Esophagus squamous epithelium (tissue), 5 donors: ENCODE results near the gene NIPA2. TPM values are rescaled to one million over a fixed set of nuclear protein-coding genes. Genes with fewer than 3 reads are reported as not detected.

Experiments
- DNase-seq: peaks from one replicate; lab custom pipeline; 2025; lab: John Stamatoyannopoulos, UW
- H3K27ac ChIP-seq, 4 donors: fragments of 200-600 bp; sonication (generic); one replicate each; pipeline ENCODE4 v1.5.1; 2016 to 2019; ENCODE audit warnings: mild to moderate bottlenecking in 1 of 4
- H3K27me3 ChIP-seq, 4 donors: fragments of 200-600 bp; sonication (generic); 1 replicate in 3 of 4; 2 replicates in 1 of 4; pipeline versions ENCODE4 v1.5.1 to v1.6.0; 2017 to 2021; ENCODE audit warnings: antibody characterized with exemption in 1 of 4
- H3K36me3 ChIP-seq, 3 donors: fragments of 200-600 bp; sonication (generic); one replicate each; pipeline ENCODE4 v1.5.1; 2016 to 2019
- H3K4me1 ChIP-seq, 3 donors: fragments of 200-600 bp; sonication (generic); one replicate each; pipeline ENCODE4 v1.5.1; 2017 to 2019
- H3K4me3 ChIP-seq, 4 donors: fragments of 200-600 bp; sonication (generic); 1 replicate in 3 of 4; 2 replicates in 1 of 4; pipeline ENCODE4 v1.5.1; 2016 to 2019; ENCODE audit warnings: mild to moderate bottlenecking in 2 of 4, moderate library complexity in 1 of 4
- H3K9me3 ChIP-seq, 3 donors: fragments of 200-600 bp; sonication (generic); one replicate each; pipeline ENCODE4 v1.5.1; 2016 to 2019
- CTCF ChIP-seq, 6 experiments: fragments of 450-650 bp in 4 of 6; fragments of 200-600 bp in 2 of 6; sonication (generic) in 2 of 6; IDR thresholded peaks; one replicate each; pipeline ENCODE4 v1.5.1; 2016 to 2019; ENCODE audit warnings: antibody characterized with exemption in 6 of 6, mild to moderate bottlenecking in 4 of 6, moderate library complexity in 4 of 6
- POLR2A ChIP-seq, 4 donors: fragments of 450-650 bp; IDR thresholded peaks; one replicate each; pipeline ENCODE4 v1.6.1; 2017; ENCODE audit warnings: antibody characterized with exemption in 4 of 4, mild to moderate bottlenecking in 4 of 4, moderate library complexity in 3 of 4
- WGBS, 2 donors: methylation state at CpG; one replicate each; pipeline ENCODE4 v1.1.5; 2018; 5-methylcytosine and 5-hydroxymethylcytosine counted together
- intact Hi-C: fragments of 100-400 bp; cut with DNase I; formaldehyde crosslinking; loops from one replicate; pipeline ENCODE4 v1.15.0; 2022
- total RNA-seq, 4 donors: library from RNA; depleted of rRNA; stranded (reverse); fragments of >200 nt; gene quantifications; one replicate each; pipeline ENCODE4 v1.1.0, GENCODE V29; 2016
- donor health status: DM: yes; HTN: yes; CAD: no.

Gene NIPA2
- total RNA-seq, 4 donors from 2014 or later: 32.3 to 68.0 (median 55.1) TPM

- Histone ChIP-seq H3K27ac (no peak overlapping the region), H3K27me3 (no peaks in the 10 kb centered on the region), H3K36me3 (peaks cover 0 to 34% (median 0%) of the 10 kb centered on the region in 3 donors), H3K4me3 (no peak overlapping the region), H3K4me1 (no peaks in the 10 kb centered on the region), H3K9me3 (no peaks in the 10 kb centered on the region)
- TF ChIP-seq CTCF (IDR thresholded peaks at IDR 0.05) (no peak), POLR2A (IDR thresholded peaks at IDR 0.05) (no peak)
- no peak for DNase-seq
- 87 to 88% methylated on average over 3 of the region's 3 CpGs for WGBS, 2 donors
- intact Hi-C loops: no loop called here
Measured at GRCh38 chr15:22813844-22814243, 24.6 kb upstream of the NIPA2 start.

GRCh38 chr15:22815766-22816165 lies 22.7 kb upstream of the NIPA2 start:
- no peaks in the 10 kb centered on the region for H3K4me1 ChIP-seq
- intact Hi-C loops: no loop called here
- no peak for DNase-seq
- TF ChIP-seq CTCF (IDR thresholded peaks at IDR 0.05): no peak
- TF ChIP-seq POLR2A (IDR thresholded peaks at IDR 0.05): no peak
- peaks cover 0 to 48% (median 0%) of the 10 kb centered on the region in 3 donors for H3K36me3 ChIP-seq
- H3K27me3 ChIP-seq: no peaks in the 10 kb centered on the region
- no peaks in the 10 kb centered on the region for H3K9me3 ChIP-seq
- WGBS, 2 donors: 93 to 100% methylated on average over 1 of the region's 1 CpG
- no peak overlapping the region for H3K27ac ChIP-seq
- no peak overlapping the region for H3K4me3 ChIP-seq

GRCh38 chr15:22819651-22820050 lies 18.8 kb upstream of the NIPA2 start:
- TF ChIP-seq CTCF (IDR thresholded peaks at IDR 0.05) (no peak), POLR2A (IDR thresholded peaks at IDR 0.05) (no peak)
- no peaks in the 10 kb centered on the region for H3K4me1 ChIP-seq
- H3K36me3 ChIP-seq: peaks cover 0 to 54% (median 20%) of the 10 kb centered on the region in 3 donors
- no peak overlapping the region for H3K27ac ChIP-seq
- H3K4me3 ChIP-seq: no peak overlapping the region
- intact Hi-C loops: no loop called here
- H3K27me3 ChIP-seq: no peaks in the 10 kb centered on the region
- no peaks in the 10 kb centered on the region for H3K9me3 ChIP-seq
- no peak for DNase-seq
- 90 to 97% methylated on average over 2 of the region's 2 CpGs for WGBS, 2 donors

- Histone ChIP-seq H3K27ac (no peak overlapping the region), H3K9me3 (no peaks in the 10 kb centered on the region), H3K27me3 (no peaks in the 10 kb centered on the region), H3K4me3 (no peak overlapping the region), H3K4me1 (no peaks in the 10 kb centered on the region), H3K36me3 (peaks cover 0 to 88% (median 20%) of the 10 kb centered on the region in 3 donors)
- TF ChIP-seq CTCF (IDR thresholded peaks at IDR 0.05): no peak
- no peak for TF ChIP-seq POLR2A (IDR thresholded peaks at IDR 0.05)
- WGBS, 2 donors: 95% methylated on average over 15 to 28 of the region's 29 CpGs
- intact Hi-C loops: no loop called here
- no peak for DNase-seq
Measured at GRCh38 chr15:22823495-22824128, 14.9 kb upstream of the NIPA2 start.

- TF ChIP-seq CTCF (IDR thresholded peaks at IDR 0.05) (no peak), POLR2A (IDR thresholded peaks at IDR 0.05) (no peak)
- Histone ChIP-seq H3K9me3 (no peaks in the 10 kb centered on the region), H3K36me3 (peaks cover 0 to 66% (median 12%) of the 10 kb centered on the region in 3 donors), H3K4me1 (no peaks in the 10 kb centered on the region), H3K4me3 (no peak overlapping the region), H3K27ac (no peak overlapping the region), H3K27me3 (no peaks in the 10 kb centered on the region)
- 63 to 70% methylated on average over 1 of the region's 1 CpG for WGBS, 2 donors
- intact Hi-C loops: no loop called here
- no peak for DNase-seq
Measured at GRCh38 chr15:22827125-22827524, 11.3 kb upstream of the NIPA2 start.
